IMR-90 (cell line): ENCODE measurements around the gene SAP30BP. TPM values are rescaled to one million over a fixed set of nuclear protein-coding genes. Genes with fewer than 3 reads are reported as not detected.

Experiments
- ATAC-seq: fragments of 200-7000 bp; cut with Tn5 transposase; 2 replicates; pipeline ENCODE4 v1.9.1; 2020; ENCODE audit warnings: low read depth, mild to moderate bottlenecking, moderate library complexity
- BruUV-seq: library from RNA; stranded (reverse); fragments of 400-500 nt; replicated peaks from 2 replicates; lab custom pipeline; 2021; lab: Mats Ljungman, UMichigan
- CTCF ChIA-PET: fragments of 300-600 bp; formaldehyde crosslinking; extraction: SDS; loops from one replicate; lab custom pipeline; 2021; ENCODE audit warnings: antibody characterized with exemption; lab: Yijun Ruan, JAX
- POLR2A ChIA-PET: fragments of 300-600 bp; sonication (Branson Sonifier 250); formaldehyde crosslinking; loops from one replicate; lab custom pipeline; 2022; ENCODE audit warnings: antibody characterized with exemption; ENCODE audit not compliant: unreplicated experiment; lab: Charles Lee
- DNase-seq: peaks from one replicate; pipeline ENCODE4 v3.0.0; 2013
- H2AFZ ChIP-seq: replicated peaks from 2 replicates; pipeline ENCODE3; 2013; ENCODE audit warnings: low read length, mild to moderate bottlenecking; ENCODE audit not compliant: poor library complexity
- H2AK5ac ChIP-seq: 2 replicates; pipeline ENCODE4 v1.6.1; 2013; ENCODE audit warnings: low read depth, low read length, inconsistent platforms
- H2AK9ac ChIP-seq: replicated peaks from 2 replicates; pipeline ENCODE3; 2013; ENCODE audit warnings: mild to moderate bottlenecking, low read depth, low read length, moderate library complexity; ENCODE audit not compliant: poor library complexity
- H2BK120ac ChIP-seq: 2 replicates; pipeline ENCODE4 v1.6.1; 2013; ENCODE audit warnings: low read depth, low read length, inconsistent platforms
- H2BK15ac ChIP-seq: 3 replicates; pipeline ENCODE4 v1.6.1; 2013; ENCODE audit warnings: low read depth, low read length, inconsistent platforms
- H2BK20ac ChIP-seq: 2 replicates; pipeline ENCODE4 v1.6.1; 2013; ENCODE audit warnings: low read depth, mild to moderate bottlenecking, inconsistent platforms, low read length, moderate library complexity
- H2BK5ac ChIP-seq: 2 replicates; pipeline ENCODE4 v1.6.1; 2013; ENCODE audit warnings: mild to moderate bottlenecking, low read depth, low read length, inconsistent platforms; ENCODE audit not compliant: poor library complexity, severe bottlenecking
- H3K14ac ChIP-seq: replicated peaks from 2 replicates; pipeline ENCODE4 v1.6.1; 2013; ENCODE audit warnings: low read depth, low read length, inconsistent platforms
- H3K18ac ChIP-seq: 2 replicates; pipeline ENCODE4 v1.6.1; 2013; ENCODE audit warnings: low read depth, low read length, control low read depth
- H3K23ac ChIP-seq: 2 replicates; pipeline ENCODE4 v1.6.1; 2013; ENCODE audit warnings: low read depth, low read length, inconsistent platforms
- H3K27ac ChIP-seq: 2 replicates; pipeline ENCODE4 v1.5.1; 2013; ENCODE audit warnings: mild to moderate bottlenecking, control low read depth, low read length; ENCODE audit not compliant: insufficient read depth
- H3K27me3 ChIP-seq: 2 replicates; pipeline ENCODE4 v1.6.1; 2013; ENCODE audit warnings: low read length; ENCODE audit not compliant: control insufficient read depth, insufficient read depth
- H3K36me3 ChIP-seq: 2 replicates; pipeline ENCODE4 v1.6.1; 2013; ENCODE audit warnings: low read length, mixed read lengths; ENCODE audit not compliant: control insufficient read depth, insufficient read depth
- H3K4ac ChIP-seq: 2 replicates; pipeline ENCODE4 v1.6.1; 2013; ENCODE audit warnings: low read depth, low read length, inconsistent platforms
- H3K4me1 ChIP-seq: 2 replicates; pipeline ENCODE4 v1.6.1; 2013; ENCODE audit warnings: low read length, mixed read lengths; ENCODE audit not compliant: control insufficient read depth, insufficient read depth
- H3K4me2 ChIP-seq: 2 replicates; pipeline ENCODE4 v1.6.1; 2013; ENCODE audit warnings: low read depth, mild to moderate bottlenecking, control low read depth, low read length, moderate library complexity
- H3K4me3 ChIP-seq: 2 replicates; pipeline ENCODE4 v1.5.1; 2013; ENCODE audit warnings: low read depth, mild to moderate bottlenecking, control low read depth, low read length, moderate library complexity; ENCODE audit not compliant: insufficient read depth
- H3K56ac ChIP-seq: 2 replicates; pipeline ENCODE4 v1.6.1; 2013; ENCODE audit warnings: low read length, inconsistent platforms; ENCODE audit not compliant: insufficient read depth; ENCODE audit errors: extremely low read depth
- H3K79me1 ChIP-seq, 2 experiments: 2 replicates each; pipeline ENCODE4 v1.6.1; 2013; ENCODE audit warnings: low read length in 2 of 2, inconsistent platforms in 1 of 2, low read depth in 1 of 2
- H3K9ac ChIP-seq: 2 replicates; pipeline ENCODE4 v1.6.1; 2013; ENCODE audit warnings: low read depth, low read length, control low read depth
- H3K9me1 ChIP-seq: 2 replicates; pipeline ENCODE4 v1.6.1; 2013; ENCODE audit warnings: low read length, inconsistent platforms; ENCODE audit not compliant: insufficient read depth
- H3K9me3 ChIP-seq: 2 replicates; pipeline ENCODE4 v1.6.1; 2013; ENCODE audit warnings: low read length; ENCODE audit not compliant: control insufficient read depth, insufficient read depth
- H4K20me1 ChIP-seq: 2 replicates; pipeline ENCODE4 v1.6.1; 2013; ENCODE audit warnings: low read length, inconsistent platforms; ENCODE audit not compliant: insufficient read depth
- H4K5ac ChIP-seq: 2 replicates; pipeline ENCODE4 v1.6.1; 2013; ENCODE audit warnings: mild to moderate bottlenecking, low read depth, low read length, control low read depth
- H4K8ac ChIP-seq, 2 experiments: 2 replicates each; pipeline ENCODE4 v1.6.1; 2013; ENCODE audit warnings: low read depth in 2 of 2, low read length in 2 of 2, control low read depth in 1 of 2, inconsistent platforms in 1 of 2
- H4K91ac ChIP-seq: 2 replicates; pipeline ENCODE4 v1.6.1; 2013; ENCODE audit warnings: low read depth, low read length, inconsistent platforms; ENCODE audit not compliant: insufficient read depth
- BHLHE40 ChIP-seq: fragments of 150-350 bp; IDR thresholded peaks from 2 replicates; pipeline ENCODE4 v1.6.1; 2016; ENCODE audit warnings: mild to moderate bottlenecking, low read depth, low read length
- CHD1 ChIP-seq: IDR thresholded peaks from 2 replicates; pipeline ENCODE4 v1.6.1; 2012; ENCODE audit warnings: low read depth, low read length, improper control_type of control experiment
- FOS ChIP-seq: fragments of 150-350 bp; IDR thresholded peaks from 2 replicates; pipeline ENCODE4 v1.6.1; 2016; ENCODE audit warnings: low read depth, low read length
- MAFK ChIP-seq: IDR thresholded peaks from 2 replicates; pipeline ENCODE4 v1.6.1; 2012; ENCODE audit warnings: low read depth, low read length, improper control_type of control experiment
- MAZ ChIP-seq: IDR thresholded peaks from 2 replicates; pipeline ENCODE4 v1.6.1; 2012; ENCODE audit warnings: low read depth, mild to moderate bottlenecking, low read length, improper control_type of control experiment, moderate library complexity, borderline replicate concordance
- MXI1 ChIP-seq: IDR thresholded peaks from 2 replicates; pipeline ENCODE4 v1.6.1; 2012; ENCODE audit warnings: low read depth, mild to moderate bottlenecking, low read length, moderate library complexity, borderline replicate concordance
- NFE2L2 ChIP-seq: fragments of 150-350 bp; IDR thresholded peaks from 2 replicates; pipeline ENCODE4 v1.6.1; 2016; ENCODE audit warnings: low read depth, mild to moderate bottlenecking, low read length
- RFX5 ChIP-seq: IDR thresholded peaks from 2 replicates; pipeline ENCODE4 v1.8.0; 2012; ENCODE audit warnings: low read depth, mild to moderate bottlenecking, low read length, moderate library complexity
- WGBS, 2 experiments: methylation state at CpG; one replicate each; pipeline versions ENCODE4 v1.1.5 to v1.1.7; 2013; ENCODE audit warnings: missing lambda C conversion rate in 2 of 2; ENCODE audit not compliant: insufficient read length in 1 of 2; ENCODE audit errors: extremely low coverage in 2 of 2; 5-methylcytosine and 5-hydroxymethylcytosine counted together
- dilution Hi-C: fragments of 300-500 bp; cut with HindIII; formaldehyde crosslinking; loops from one replicate; pipeline ENCODE4 v1.14.3; 2018; ENCODE audit warnings: low sequenced_read_pairs; ENCODE audit not compliant: unreplicated experiment
- in situ Hi-C: fragments of 300-500 bp; cut with MboI; formaldehyde crosslinking; loops from 3 replicates; pipeline ENCODE4 v1.14.3; 2019; ENCODE audit warnings: low sequenced_read_pairs, inconsistent platforms, mixed read lengths
- intact Hi-C: fragments of 100-400 bp; cut with micrococcal nuclease; formaldehyde crosslinking; loops from 2 replicates; pipeline ENCODE4 v1.10.0; 2022
- polyA plus RNA-seq, 3 experiments: library from polyadenylated mRNA; depleted of rRNA; stranded (reverse); fragments of >200 nt; gene quantifications; 2 replicates each; pipeline ENCODE4 v1.2.3, GENCODE V29; 2012; ENCODE audit warnings: low replicate concordance in 1 of 3
- total RNA-seq: library from RNA; depleted of rRNA; stranded (reverse); fragments of >200 nt; gene quantifications from 2 replicates; pipeline ENCODE4 v1.2.3, GENCODE V29; 2012
- TF ChIP-seq, protein P1 (sequence below): fragments of 150-350 bp; IDR thresholded peaks from 2 replicates; pipeline ENCODE4 v1.6.1; 2017; ENCODE audit warnings: mild to moderate bottlenecking, antibody characterized with exemption, low read length, low read depth
- TF ChIP-seq, protein P2 (sequence below): conservative IDR thresholded peaks from 2 replicates; pipeline ENCODE4 v1.5.1; 2012; ENCODE audit warnings: mild to moderate bottlenecking, low read depth, low read length, improper control_type of control experiment
- TF ChIP-seq, protein P3 (sequence below): fragments of 150-350 bp; IDR thresholded peaks from 2 replicates; pipeline ENCODE4 v1.6.1; 2016; ENCODE audit warnings: low read depth, mild to moderate bottlenecking, low read length, moderate library complexity, borderline replicate concordance

SAP30BP gene
- total and polyA plus RNA-seq, 2 of the 4 experiments (the other 2 are of a cell fraction) = 70.4 to 139 TPM

DNA sequence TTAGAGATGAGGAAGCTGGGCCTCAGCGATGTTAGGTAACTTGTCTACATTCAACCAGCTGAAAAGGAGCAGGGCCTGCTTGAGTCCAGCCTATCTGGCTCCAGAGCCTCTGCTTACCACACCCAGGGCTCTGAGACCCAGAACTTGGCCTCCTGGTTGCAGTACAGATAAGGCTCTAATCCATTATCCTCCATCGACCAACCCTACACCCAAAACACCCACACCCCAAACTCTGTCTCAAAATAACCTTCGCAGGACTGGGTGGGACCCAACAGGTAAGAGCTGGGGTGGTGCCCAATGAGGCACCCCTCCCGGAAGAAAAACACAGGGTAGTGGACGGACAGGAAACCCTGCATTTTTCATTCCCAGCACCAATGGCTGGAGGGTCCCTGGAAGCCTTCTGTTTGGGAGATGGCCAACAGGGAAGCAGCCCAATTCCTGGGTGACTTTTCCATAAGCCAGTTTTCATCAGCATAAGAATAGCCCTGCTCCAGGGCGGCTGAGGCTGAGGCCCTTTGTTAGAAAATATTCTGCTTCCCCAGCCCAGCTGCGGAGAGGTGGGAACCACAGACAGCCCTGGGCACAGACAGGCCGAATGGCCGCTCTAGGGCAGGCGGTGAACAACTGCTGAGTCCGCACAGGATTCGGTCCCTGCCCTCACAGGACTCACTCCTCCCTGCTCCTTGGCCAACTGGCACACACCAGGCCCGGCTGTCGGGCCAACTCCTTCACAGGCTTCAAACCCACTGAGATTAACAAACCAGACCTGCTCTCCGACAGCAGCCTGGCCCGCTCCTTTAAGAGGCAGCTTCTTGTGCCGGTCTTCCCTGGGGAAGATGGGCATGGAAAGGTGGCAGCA lies 24.1 kb upstream of the SAP30BP start:
- no peak overlapping the region for H2BK20ac ChIP-seq
- intact Hi-C loops = no loop called here
- no TSS peak for BruUV-seq
- H3K27ac ChIP-seq = no peak overlapping the region
- H2AK5ac ChIP-seq = no peak overlapping the region
- no peak overlapping the region for H3K9ac ChIP-seq
- H3K18ac ChIP-seq = no peak overlapping the region
- no peak overlapping the region for H3K4me2 ChIP-seq
- DNase-seq (no peak), ATAC-seq (no peak)
- H3K14ac ChIP-seq = no peak overlapping the region
- no peak overlapping the region for H4K8ac ChIP-seq
- no peak overlapping the region for H3K4me3 ChIP-seq
- dilution Hi-C loops = no loop called here
- H3K79me1 ChIP-seq = no peaks in the 10 kb centered on the region; a peak in 1 of 4 replicates
- H3K9me3 ChIP-seq = no peaks in the 10 kb centered on the region
- H3K27me3 ChIP-seq = no peaks in the 10 kb centered on the region
- H3K9me1 ChIP-seq = no peaks in the 10 kb centered on the region
- in situ Hi-C loops = no loop called here
- no peak overlapping the region for H3K4ac ChIP-seq
- no peaks in the 10 kb centered on the region; the same call in 1 of the 2 replicates for H4K20me1 ChIP-seq
- no peak overlapping the region for H3K56ac ChIP-seq
- WGBS, 2 experiments = 98 to 100% methylated on average over 1 to 6 of the region's 17 CpGs
- CTCF ChIA-PET = interaction anchor here (5.1 kb wide), 1 partner anchor 10 kb away, joined by 30 read pairs; the partner anchor contains the start of gene SMIM5
- H3K4me1 ChIP-seq = no peaks in the 10 kb centered on the region
- H4K91ac ChIP-seq = no peak overlapping the region
- no peak overlapping the region for H2BK5ac ChIP-seq
- no peak overlapping the region for H2BK15ac ChIP-seq
- POLR2A ChIA-PET = no interaction called here
- H2AK9ac ChIP-seq = no peak overlapping the region
- peaks cover 15% of the 10 kb centered on the region for H3K36me3 ChIP-seq
- no peak overlapping the region for H3K23ac ChIP-seq
- H2AFZ ChIP-seq = no peak overlapping the region
- TF ChIP-seq CHD1 (no peak), BHLHE40 (no peak), RFX5 (no peak), MXI1 (no peak), MAFK (no peak), MAZ (no peak), NFE2L2 (no peak), FOS (no peak)
- TF ChIP-seq, protein P1, sequence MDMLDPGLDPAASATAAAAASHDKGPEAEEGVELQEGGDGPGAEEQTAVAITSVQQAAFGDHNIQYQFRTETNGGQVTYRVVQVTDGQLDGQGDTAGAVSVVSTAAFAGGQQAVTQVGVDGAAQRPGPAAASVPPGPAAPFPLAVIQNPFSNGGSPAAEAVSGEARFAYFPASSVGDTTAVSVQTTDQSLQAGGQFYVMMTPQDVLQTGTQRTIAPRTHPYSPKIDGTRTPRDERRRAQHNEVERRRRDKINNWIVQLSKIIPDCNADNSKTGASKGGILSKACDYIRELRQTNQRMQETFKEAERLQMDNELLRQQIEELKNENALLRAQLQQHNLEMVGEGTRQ = no peak
- TF ChIP-seq, protein P2, sequence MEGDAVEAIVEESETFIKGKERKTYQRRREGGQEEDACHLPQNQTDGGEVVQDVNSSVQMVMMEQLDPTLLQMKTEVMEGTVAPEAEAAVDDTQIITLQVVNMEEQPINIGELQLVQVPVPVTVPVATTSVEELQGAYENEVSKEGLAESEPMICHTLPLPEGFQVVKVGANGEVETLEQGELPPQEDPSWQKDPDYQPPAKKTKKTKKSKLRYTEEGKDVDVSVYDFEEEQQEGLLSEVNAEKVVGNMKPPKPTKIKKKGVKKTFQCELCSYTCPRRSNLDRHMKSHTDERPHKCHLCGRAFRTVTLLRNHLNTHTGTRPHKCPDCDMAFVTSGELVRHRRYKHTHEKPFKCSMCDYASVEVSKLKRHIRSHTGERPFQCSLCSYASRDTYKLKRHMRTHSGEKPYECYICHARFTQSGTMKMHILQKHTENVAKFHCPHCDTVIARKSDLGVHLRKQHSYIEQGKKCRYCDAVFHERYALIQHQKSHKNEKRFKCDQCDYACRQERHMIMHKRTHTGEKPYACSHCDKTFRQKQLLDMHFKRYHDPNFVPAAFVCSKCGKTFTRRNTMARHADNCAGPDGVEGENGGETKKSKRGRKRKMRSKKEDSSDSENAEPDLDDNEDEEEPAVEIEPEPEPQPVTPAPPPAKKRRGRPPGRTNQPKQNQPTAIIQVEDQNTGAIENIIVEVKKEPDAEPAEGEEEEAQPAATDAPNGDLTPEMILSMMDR = no peak
- TF ChIP-seq, protein P3, sequence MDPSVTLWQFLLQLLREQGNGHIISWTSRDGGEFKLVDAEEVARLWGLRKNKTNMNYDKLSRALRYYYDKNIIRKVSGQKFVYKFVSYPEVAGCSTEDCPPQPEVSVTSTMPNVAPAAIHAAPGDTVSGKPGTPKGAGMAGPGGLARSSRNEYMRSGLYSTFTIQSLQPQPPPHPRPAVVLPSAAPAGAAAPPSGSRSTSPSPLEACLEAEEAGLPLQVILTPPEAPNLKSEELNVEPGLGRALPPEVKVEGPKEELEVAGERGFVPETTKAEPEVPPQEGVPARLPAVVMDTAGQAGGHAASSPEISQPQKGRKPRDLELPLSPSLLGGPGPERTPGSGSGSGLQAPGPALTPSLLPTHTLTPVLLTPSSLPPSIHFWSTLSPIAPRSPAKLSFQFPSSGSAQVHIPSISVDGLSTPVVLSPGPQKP = no peak
- no peak overlapping the region for H2BK120ac ChIP-seq
- no peak overlapping the region for H4K5ac ChIP-seq
